HG02884 (cell line): ENCODE results near the gene MYOCOS.
"Not testable (repeated sequence)": the region's sequence is repeated elsewhere in the genome, so short reads cannot be mapped to it uniquely, and the experiment has no call there.

Experiments used
- ATAC-seq: cut with Tn5 transposase; IDR thresholded peaks from one replicate; pipeline ENCODE4 v1.9.1; 2021; ENCODE audit warnings: mild to moderate bottlenecking, moderate library complexity; ENCODE audit not compliant: unreplicated experiment

The MYOCOS gene, protein sequence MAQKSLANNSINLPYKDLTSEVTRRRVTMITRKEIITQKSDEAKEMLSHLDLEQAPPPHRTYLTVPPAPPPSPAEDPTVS

DNA sequence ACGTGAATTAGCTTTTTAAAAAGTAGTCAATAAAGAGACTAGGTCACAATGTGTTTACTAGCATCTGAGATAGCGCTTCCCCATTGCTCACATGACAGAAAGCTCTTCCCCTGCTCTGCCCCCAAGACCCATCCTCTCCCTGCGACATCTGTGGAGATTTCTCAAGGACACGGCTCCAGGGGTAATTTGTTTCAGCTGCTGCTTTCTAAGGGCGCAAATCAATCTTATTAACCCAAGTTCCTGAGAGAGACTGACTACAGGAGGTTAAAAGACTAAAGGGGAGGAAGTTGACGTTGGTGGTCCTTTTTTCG lies at the start of gene MYOCOS:
TSS of gene MYOCOS (plus strand) at position 92 of the 311 bp plus-strand sequence. CDS start 1,641 bp downstream, outside the sequence.
- no peak for ATAC-seq

DNA sequence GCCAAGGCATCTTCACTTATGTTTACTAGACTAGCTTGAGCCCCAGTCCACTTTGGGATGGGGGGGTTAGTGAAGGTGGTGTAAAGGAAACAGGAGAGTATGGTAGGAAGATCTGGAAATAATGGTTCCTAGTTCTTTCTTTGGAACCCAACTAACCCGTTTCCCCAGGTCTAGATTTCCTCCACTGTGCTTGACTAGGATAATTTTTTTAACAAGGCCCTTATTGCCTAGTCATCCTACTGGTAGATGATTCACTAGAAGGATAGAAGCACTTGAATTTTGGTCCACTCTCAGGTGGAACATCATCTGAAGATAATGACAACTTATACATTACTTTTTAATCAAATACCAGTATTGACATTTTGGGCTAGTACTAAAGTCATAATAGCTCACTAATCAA lies 45.9 kb upstream of the MYOCOS start:
- ATAC-seq: no peak

DNA sequence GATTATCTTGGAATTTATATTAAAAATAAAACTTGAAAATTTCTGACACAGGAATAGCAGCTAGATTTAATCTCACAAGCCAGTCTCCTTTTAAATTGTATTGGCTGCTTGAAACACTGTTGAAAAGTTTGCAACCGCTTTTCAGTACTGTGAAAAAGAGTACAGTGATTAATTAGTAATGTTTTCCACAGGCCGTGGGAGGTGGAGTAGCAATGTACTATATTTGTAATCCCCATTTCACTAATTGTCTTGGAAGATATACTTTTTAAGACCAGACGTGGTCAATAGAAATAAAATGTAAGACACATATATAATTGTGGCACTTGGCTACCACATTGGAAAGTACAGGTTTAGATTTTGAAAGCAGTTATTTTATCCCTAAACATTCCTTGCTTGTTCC lies 40.8 kb upstream of the MYOCOS start:
- no peak for ATAC-seq

DNA sequence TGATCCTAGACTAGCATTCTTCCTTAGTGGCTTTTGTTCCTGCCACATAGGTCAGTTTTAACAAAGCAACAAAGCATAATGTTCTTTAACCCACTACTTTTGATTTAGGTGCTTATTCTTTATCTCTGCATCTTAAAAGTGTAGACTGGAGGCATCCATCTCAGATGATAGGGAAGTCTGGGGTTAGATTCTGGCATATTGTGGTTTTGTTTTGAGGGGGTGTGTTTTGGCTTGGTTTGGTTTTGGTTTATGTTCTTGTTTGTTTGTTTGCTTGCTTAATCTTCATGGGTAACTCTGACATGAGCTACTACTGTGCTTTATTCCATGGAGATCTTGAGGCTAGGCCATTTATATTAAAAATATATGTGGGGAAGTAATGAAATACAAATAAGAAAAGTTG lies 40.3 kb upstream of the MYOCOS start:
- ATAC-seq: no peak

DNA sequence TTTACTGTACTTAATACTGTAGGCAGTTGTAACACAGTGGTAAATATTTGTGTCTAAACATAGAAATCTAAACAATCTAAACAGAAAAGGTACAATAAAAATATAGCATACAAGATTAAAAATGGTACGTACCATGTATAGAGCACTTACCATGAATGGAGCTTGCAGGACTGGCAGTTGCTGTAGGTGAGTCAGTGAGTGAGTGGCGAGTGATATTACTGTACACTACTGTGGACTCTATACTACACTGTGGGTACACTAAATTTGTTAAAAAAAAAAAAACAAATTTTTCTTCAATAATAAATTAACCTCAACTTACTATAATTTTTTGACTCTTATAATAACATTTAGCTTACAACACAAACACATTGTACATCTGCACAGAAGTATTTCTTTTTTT lies 39.5 kb upstream of the MYOCOS start:
- ATAC-seq: no peak

DNA sequence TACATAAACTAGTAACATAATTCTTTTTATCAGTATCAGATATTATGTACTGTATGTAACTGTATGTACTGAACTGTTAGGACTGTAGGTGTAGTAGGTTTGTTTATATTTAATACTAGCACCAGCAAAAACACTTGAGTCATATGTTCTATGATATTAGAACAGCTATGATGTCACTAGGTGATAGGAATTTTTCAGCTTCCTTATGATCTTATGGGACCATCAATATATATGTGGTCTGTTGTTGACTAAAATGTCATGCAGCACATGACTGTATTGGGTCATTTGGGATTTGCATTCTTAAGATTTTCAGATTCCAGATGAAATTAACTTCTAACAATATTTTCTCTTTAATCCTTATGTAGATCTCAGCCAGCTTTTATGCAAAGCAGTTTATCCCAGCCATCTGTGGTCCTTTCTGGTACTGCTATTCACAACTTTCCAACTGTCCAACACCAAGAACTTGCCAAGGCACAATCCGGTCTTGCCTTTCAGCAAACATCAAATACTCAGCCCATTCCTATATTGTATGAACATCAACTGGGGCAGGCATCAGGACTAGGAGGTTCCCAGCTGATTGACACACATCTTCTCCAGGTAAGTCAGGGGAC lies 38.3 kb upstream of the MYOCOS start:
- no peak for ATAC-seq

DNA sequence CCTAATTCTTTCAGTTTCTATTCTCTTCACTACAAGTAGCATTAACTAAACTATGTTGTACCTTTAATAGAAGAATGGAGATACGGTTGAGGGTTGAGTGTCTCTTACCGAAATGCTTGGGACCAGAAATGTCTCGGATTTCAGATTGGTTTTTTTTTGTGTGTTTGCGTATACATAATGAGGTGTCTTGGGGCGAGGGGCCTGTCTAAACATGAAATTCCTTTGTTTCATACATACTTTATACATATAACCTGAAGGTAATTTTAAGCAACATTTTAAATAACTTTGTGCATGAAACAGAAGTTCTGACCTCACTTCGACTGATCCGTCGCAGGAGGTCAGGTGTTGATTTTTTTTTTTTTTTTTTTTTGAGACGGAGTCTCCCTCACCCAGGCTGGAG lies 36.3 kb upstream of the MYOCOS start:
- no peak for ATAC-seq

DNA sequence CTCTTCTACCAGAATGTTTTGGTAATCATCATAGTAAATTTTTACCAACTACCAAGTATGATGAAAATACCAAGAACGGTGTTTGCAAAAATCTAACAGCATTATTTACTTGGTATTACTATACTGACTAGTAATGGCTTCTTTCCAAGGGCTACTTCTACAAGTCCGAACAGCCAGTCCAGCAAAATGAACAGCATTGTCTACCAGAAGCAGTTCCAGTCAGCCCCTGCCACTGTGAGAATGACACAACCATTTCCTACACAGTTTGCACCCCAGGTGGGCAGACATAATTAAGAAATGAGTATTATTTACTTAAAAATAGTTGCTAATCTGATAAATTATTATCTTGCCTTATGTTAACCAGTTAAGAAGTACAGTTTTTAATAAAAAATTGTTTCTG lies 33.8 kb upstream of the MYOCOS start:
- no peak for ATAC-seq

DNA sequence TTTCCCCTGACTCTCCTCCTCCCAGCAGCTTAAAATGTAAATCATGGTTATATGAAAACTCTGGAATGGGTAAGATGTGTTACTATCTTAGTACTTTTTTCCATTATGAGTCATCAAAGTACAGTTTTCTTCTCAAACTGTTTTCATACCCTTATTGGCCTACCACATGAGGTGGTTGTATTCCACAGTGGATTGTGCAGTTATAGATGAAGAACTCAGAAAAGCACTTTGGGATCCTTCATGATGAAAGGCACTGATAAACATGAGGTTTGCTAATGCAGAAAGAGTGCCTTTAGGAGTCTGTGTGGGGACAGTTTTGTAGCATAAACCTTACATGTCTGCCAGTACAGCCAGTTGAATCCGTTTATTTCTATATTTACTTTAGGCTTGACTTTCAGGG lies 32.0 kb upstream of the MYOCOS start:
- ATAC-seq: no peak

DNA sequence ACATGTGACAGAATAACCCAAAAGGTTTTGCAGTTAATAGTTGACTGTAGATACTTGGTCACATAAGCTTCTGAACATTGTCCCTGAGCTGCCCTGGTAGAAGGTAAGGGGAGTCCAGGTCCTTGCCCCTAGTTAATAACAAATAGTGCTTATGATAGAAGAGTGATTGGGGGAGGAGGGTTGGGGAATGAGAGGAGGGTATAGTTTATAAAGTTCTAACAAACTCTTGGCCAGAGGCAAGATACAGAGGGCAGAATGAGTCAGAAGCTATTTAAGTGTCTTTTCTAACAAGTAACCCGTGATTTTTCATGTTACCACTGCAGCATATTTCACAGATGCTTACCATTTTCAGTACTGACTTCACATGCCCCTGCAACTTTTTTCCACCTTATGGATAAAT lies 26.7 kb upstream of the MYOCOS start:
- ATAC-seq: no peak

DNA sequence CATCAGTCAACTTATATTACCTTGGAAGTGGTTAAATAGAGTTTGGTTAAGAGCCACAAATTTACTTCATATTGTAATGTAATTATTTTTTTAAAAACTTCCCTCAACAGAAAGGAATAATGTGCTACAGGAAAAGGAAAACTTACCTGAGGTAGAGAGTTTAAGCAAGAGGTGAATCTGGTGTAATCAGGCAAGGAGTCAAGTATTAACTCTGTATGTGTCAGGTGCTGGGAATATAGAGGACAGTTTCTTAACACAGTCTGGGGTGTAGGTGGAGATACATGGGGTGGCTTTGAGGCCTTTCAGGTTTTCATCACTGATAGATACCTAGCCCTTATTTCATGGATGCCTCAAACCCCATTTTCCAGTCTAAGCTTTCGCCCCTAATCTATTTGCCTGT lies 25.9 kb upstream of the MYOCOS start:
- no peak for ATAC-seq

DNA sequence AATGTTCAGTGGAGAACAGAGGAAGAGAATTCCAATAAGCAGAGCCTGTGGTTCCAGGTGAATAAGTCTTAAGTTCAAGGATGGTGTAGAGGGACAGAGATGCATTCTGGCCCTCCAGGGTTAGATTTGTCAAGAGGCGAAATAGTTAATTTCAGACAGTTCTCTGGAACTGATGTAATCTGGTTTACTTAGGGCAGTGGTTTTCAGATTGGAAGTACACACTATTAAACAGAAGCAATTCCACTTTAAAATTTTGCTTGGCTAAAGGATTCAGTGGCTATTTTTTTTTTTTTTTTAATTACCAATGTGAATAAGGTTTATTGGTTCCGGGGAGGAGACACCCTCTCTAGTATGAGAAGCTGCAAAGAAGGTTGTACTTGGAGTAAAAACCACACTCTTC lies 25.3 kb upstream of the MYOCOS start:
- no peak for ATAC-seq

DNA sequence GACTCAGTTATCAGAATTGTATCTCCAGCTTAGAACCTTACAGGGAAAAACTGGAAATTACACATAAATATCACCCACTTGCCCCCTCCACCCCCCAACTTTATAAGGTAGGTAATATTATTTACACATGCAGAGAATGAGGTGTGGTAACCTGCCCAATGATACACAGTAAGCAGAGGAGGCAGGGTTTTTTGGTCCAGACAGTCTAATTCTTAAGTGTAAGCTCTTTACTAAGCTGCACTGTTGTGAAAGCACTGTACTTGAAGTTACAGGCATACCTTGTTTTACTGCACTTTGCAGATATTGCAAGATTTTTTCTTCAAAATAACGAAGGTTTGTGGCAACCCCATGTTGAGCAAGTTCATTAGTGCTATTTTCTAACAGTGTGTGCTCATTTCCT lies 24.8 kb upstream of the MYOCOS start:
- ATAC-seq: no peak

DNA sequence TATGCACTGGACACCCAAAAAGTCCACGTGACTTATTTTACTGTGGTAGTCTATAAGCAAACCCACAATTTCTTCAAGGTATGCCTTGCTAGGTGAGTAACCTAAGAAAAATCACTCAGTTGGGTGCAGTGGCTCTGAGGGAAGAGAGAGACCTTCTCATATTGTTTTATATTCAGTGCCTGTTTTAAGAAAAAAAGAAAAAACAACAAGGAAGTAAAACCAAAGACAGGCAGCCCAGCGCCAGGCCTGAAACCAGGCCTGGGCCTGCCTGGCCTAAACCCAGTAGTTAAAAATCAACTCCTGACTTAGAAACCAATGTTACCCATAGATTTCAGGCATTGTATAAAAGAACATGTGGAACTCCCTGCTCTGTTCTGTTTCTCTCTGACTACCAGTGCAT lies 21.7 kb upstream of the MYOCOS start:
- ATAC-seq: not testable (repeated sequence)

DNA sequence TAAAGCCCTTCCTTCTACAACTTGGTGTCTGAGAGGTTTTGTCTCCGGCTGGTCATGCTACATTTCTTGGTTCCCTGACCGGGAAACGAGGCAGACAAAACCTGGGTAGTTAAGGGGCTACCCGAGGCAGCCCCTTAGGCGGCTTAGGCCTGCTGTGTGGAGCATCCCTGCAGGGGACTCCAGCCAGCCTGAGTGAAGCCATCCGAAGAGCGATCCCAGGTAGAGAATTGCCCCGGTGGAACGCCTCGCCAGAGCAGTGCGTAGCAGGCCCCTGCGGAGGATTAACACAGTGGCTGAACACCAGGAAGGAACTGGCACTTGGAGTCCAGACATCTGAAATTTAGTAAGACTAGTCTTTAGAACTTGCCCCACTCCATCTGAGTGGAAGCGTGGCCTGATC lies 21.2 kb upstream of the MYOCOS start:
- no peak for ATAC-seq

DNA sequence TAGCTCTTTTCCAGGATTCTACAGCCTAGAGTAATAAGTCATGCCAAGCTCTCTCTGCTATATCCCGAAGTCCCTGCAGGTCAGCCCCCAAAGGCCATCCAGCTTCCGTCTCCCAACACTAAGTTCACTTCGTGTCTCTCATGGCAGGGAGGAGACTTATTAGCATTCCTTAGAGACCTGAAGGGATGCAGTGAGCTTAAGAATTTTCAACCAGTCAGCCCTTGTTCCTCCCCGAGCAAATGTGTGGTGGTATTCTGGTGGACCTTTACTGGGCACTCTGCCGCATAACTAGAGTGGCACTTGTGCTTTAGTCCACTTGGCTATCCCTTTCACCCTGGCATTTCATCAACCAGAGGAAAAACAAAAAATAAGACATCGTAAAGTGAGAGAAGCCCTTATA lies 19.0 kb upstream of the MYOCOS start:
- not testable (repeated sequence) for ATAC-seq

DNA sequence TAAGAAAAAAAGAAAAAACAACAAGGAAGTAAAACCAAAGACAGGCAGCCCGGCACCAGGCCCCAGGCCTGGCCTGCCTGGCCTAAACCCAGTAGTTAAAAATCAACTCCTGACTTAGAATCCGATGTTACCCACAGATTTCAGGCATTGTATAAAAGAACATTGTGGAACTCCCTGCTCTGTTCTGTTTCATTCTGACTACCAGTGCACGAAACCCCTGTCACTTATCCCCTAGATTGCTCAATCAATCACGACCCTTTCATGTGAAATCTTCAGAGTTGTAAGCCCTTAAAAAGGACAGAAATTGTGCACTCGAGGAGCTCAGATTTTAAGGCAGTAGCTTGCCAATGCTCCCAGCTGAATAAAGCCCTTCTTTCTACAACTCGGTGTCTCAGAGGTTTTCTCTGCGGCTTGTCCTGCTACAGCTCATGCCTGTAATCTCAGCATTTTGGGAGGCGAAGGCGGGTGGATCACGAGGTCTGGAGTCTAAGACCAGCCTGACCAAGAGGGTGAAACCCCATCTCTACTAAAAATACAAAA lies 15.6 kb upstream of the MYOCOS start:
- ATAC-seq: no peak

DNA sequence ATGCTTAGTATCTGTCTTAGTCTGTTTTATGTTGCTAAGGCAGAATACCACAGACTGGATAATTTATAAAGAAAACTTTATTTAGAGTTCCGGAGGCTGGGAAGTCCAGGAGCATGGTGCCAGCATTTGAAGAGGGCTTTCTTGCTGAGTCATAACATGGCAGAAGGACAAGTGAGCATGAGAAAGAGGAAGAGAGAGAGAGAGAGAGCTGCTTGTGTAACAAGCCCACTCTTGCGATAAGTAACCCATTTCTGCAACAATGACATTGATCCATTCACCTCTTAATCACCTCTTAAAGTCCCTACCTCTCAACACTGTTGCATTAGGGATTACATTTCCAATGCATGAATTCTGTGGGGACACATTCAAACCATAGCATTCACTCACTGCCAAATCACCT lies 11.7 kb upstream of the MYOCOS start:
- no peak for ATAC-seq

DNA sequence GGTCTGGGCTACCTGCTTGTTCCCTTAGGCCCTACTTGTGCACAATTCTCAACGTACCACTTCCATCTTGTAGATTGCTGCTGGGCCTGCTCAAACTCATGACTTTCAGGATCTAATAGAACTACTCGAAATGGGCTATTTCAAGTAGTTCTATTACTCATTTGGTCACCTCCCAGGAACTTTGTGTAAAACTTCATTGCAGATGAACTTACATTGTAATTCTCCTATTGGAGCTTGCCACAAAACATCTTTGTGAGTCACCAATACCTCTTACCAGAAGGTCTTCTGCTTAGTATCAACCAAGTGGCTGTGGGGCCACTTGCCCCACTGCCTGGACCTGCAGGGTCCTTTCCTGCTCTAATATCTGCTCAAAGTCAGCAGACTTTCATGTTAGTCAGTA lies 10.7 kb upstream of the MYOCOS start:
- no peak for ATAC-seq

DNA sequence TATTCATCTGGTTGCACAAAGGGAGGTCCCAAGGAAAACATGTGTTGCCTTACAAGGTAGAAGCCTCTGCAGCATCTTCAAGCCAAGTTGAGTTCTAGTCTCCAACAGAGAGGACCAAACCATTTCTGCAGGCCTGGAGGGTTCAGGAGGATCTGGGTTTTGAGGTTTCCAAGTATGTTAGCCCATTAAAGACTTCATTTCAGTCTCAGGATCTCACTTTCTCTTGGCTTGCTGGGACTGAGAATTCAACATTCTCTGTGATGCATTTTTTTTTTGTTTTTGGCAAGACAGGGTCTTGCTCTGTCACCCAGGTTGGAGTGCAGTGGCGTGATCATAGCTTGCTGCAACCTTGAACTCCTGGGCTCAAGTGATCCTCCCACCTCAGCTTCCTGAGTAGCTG lies 8.8 kb upstream of the MYOCOS start:
- ATAC-seq: no peak

DNA sequence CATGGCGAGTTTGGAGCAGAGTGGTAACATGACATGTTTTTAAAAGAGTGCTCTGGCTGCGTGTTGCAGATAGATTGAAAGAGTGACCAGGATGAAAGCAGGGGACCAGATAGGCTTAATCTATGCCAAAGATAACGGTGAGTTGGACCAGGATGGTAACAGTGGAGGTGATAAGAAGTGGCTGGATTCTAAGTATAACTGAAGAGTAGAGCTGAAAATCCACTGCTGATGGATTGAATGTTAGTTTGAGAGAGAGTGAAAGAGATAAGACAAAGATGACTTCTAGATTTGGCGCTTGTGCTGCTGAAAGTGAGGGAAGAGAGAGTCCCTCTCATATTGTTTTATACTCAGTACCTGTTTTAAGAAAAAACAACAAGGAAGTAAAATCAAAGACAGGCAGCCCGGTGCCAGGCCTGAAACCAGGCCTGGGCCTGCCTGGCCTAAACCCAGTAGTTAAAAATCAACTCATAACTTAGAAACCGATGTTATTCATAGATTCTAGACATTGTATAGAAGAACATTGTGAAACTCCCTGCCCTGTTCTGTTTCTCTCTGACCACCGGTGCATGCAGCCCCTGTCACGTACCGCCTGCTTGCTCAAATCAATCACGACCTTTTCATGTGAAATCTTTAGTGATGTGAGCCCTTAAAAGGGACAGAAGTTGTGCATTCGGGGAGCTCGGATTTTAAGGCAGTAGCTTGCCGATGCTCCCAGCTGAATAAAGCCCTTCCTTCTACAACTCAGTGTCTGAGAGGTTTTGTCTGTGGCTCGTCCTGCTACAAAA lies 6.7 kb upstream of the MYOCOS start:
- not testable (repeated sequence) for ATAC-seq

DNA sequence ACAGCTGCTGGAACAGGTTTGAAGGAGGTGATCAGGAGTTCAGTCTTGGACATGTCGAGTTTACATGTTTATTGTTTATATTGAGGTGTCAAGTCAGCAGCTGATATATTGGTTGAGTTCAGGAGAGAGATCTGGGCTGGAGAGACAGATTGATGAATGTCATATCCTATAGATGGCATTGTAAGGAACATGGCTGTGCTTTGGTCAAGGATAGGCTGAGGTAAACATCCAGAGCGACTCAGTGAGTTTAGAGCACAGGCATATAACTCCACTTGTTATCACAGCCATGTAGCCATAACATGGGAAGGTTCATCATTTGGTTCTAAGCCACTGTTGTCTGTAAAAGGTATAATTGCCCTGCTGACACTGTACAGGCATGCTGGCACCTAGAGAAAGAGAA lies 5.5 kb upstream of the MYOCOS start:
- ATAC-seq: no peak
